GM18520 (cell line): ENCODE measurements around the gene EN2.
"Not testable (repeated sequence)": the region's sequence is repeated elsewhere in the genome, so short reads cannot be mapped to it uniquely, and the experiment has no call there.

Experiments
- ATAC-seq: cut with Tn5 transposase; IDR thresholded peaks from one replicate; pipeline ENCODE4 v1.9.1; 2021; ENCODE audit not compliant: unreplicated experiment

EN2 gene

GRCh38 chr7:155425887-155426286 lies 32.0 kb upstream of the EN2 start:
- no peak for ATAC-seq

DNA sequence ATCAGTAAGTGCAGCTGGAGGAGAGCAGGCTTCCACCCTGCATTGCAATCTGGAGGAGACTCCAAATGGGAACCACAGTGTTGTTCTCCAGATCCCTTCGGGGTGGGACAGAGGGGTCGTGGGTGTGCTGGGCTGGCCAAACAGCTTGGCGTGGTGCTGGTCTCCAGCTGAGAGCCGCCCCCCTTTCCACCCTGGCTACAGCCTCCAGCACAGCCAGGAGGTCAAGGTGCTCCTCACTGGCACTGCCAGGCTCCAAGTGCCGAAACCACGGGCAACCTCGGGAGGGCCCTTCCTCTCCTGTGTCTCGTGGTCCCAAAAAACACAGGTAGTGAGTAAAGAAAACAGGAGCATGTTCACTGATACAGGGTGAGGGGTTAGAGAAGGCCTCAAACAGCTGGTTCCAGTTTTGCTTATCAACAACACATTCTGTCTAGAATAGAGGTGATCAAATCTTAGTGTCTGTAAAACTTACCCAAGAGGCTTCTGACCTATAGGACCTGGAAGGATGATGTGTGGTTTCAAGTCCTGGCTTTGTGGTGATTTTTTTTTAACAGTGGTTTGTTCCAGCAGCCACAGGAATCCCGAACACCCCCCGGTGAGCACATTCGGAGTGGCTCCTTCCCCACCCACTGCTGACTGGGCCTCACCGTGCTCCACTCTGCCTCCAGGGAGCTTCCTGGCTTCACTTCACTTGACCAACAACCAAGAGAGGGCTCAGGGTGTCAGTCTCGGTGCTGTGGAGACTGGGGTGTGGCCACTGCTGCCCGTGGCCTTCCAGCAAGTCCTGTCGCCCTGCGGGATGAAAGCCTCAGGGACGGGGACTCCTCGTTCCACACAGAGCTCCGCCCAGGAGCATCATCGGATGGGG lies 31.2 kb upstream of the EN2 start:
- no peak for ATAC-seq

DNA sequence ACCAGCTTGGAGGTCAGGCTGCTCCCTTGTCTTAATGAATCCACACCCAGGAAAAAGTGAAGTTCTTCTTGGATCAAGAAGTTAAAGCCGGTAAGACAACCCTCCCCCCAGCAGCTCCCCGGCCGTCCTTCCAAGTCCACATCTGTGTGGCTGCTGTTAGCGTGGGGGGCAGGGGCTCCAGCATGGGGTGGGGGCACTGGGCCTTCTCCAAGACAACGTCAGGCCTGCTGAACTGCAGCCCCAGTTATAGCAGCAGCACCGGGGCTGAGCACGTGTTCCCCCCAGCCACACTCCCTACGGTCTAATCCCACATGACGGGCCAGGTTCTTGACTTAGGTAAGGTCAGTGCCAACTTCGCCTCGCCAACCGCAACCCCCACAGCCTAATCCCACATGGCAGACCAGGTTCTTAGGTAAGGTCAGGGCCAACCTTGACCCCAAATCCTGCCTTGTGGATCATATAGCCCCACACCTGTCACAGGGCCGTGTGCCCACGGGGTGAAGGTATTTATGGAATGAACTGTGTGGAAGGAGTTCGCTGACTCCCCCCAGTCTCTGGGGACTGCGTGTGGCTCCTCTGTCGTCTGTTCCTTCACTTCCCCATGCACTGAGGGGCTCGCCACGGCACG lies 30.4 kb upstream of the EN2 start:
- no peak for ATAC-seq

DNA sequence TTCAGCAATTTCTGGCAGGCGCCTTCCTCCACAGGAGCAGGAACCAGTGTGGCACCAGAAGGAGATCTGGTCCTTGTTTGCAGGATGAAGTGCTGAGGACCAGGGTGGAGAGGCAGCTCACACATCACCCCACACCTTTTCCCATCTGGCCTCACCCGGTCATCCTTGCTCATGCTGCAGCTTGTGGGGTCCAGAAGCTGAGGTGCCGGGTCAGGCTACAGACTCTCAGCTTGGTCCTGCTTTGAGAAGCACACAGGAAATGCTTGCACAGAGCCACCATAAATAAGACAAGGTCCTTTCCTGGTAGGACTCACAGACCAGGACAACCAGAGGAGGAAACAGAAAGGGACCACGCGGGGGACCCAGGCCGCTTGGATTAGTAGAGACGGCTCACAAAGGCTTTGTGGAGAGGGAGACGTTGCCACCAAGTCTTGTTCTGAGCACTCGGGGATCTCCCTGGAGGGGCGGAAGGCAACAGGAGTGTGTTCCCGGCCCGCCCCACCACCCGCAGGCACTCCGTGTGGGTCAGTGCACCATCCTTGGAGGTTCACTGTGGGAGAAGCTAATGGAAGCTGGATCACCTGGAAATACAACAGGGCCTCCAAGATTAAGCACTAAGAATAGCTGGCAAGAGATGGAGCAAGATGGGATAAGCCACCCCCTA lies 29.6 kb upstream of the EN2 start:
- no peak for ATAC-seq

- no peak for ATAC-seq
Measured at GRCh38 chr7:155429651-155430050, 28.3 kb upstream of the EN2 start.

- no peak for ATAC-seq
Measured at GRCh38 chr7:155430606-155431005, 27.3 kb upstream of the EN2 start.

DNA sequence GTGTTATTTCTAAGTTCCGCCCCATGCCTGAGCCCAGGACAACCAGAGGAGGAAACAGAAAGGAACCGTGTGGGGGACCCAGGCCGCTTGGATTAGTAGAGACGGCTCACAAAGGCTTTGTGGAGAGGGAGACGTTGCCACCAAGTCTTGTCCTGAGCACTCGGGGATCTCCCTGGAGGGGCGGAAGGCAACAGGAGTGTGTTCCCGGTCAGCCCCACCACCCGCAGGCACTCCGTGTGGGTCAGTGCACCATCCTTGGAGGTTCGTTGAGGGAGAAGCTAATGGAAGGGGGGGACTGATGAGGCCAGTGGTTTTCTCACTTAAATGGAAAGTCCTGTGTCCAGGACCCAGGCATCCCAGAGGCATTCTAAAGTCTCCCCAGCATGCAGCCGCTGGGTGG lies 26.7 kb upstream of the EN2 start:
- no peak for ATAC-seq

DNA sequence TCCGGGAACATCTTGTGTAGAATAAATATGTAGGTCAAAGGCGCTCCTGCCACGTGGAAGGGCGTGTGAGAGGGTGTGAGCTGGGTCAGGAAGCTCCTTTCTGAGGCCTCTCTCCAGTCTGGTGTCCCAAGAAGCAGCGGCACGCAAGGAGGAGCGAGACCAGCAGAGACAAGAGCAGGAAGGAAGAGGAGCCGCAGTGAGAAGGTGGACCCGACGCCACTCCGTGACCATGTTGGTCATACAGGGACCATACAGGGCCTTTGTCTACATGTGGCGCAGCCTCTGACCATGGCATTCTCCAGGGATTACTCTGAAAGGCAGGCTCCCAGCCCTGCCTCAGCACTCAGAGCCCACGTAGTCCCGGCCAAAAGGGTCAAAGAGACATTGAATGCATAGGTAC lies 26.2 kb upstream of the EN2 start:
- ATAC-seq: no peak

GRCh38 chr7:155435110-155435509 lies 22.8 kb upstream of the EN2 start:
- no peak for ATAC-seq

GRCh38 chr7:155437836-155438235 lies 20.1 kb upstream of the EN2 start:
- no peak for ATAC-seq

DNA sequence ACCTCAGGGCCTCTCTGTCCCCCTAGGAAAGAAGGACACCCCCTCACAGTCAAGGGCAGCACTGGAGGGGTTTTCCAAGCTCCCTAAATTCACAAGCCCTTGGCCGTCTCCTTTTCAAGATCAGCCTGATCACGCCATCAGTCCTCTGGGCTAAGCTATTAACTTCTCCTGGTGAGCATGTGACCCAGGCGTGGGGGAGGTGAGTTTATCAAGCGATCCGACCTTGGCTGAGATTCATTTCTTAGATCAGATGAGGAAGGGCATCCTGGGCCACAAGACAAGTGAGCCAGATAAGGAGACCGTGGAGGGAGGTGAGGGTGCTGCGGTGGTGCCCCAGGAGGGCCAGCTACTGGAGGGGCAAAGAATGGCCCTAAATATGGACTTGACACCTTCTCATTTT lies 19.2 kb upstream of the EN2 start:
- ATAC-seq: no peak

DNA sequence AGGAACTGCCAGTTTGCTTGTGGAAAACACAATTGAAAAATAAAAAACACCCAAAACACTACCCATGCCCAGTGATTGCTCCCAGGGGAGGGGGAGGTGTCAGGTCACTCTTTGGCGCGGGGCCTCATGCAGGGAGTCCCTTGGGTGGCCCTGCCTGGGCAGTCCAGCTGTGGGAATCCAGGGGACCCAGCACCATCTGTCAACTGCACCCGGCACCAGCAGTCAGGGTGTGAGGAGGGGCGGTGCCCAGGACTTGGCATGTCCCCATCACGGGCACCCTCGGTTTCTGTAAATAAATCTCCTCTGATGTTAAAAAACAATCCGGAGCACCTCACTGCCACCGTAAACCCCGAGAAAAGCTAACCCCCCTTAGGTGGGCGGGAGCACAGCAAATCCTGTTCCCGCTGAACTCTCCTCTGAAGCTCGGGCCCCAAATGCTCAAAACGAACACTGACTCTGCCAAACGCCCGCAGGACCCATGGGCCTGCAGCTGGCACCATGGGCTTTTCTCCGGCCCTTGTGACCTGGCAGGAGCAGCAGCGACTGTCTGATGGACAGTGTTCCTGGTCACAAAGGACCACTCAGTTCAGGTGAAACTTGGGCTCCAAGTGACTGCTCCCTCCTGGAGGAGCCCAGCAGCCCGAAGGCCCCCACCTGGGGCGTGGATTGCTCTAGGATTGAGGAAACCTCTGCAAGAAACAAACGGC lies 18.5 kb upstream of the EN2 start:
- no peak for ATAC-seq

DNA sequence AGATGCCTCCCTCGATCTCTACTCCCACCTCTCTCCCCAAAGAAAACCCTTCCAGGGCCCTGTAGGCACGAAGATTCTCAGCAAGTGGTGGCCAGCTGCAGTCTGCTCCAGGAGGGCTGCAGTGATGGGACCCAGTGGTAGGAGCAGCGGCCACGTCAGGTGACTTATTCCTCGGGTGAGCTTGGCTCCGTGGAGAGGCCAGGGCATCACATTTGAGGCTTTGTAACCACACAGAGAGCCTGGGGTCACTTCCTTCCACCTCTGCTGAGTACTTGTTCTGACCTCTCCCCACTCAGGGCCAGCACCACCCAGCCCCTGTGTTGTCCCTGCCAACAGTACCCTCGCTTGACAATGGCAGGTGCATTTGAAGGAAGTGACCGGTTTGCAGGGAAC lies 17.9 kb upstream of the EN2 start:
- ATAC-seq: no peak

DNA sequence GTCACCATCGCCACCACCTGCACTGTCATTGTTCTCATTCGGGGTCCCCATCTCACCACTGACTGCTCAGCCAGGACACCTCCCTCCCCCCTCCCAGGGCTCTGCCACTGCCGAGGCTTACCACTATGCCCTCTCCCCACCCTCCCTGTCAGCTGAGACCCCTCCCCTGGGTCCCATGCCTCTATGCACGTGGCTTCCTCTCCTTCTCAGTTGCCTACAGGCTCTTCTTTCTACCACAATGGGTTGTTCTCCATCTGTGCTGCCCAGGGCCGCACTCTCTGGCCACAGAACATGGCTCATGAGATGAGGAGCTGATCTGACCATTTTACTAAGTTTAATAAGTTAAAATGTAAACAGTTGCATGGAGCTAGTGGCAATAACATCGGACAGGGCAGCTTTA lies 16.1 kb upstream of the EN2 start:
- ATAC-seq: no peak

DNA sequence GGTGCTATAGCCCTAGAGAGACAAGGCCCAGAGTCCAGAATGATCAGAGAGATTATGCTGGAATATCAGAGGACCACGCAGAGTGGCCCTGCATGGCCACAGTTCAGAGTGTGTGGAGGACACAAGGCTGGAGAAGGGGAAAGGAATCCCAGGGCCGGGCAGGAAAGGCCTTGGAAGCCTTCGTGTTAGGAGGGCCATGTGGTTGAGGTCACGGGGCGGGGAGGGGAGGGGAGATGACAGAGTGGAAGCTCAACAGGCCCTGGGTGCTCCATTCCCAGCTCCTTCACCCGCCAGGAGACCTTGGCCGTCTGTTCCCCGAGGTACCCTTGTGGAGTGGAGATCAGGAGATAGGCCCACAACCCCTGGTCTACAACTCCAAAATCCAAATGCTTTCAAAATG lies 13.2 kb upstream of the EN2 start:
- no peak for ATAC-seq

DNA sequence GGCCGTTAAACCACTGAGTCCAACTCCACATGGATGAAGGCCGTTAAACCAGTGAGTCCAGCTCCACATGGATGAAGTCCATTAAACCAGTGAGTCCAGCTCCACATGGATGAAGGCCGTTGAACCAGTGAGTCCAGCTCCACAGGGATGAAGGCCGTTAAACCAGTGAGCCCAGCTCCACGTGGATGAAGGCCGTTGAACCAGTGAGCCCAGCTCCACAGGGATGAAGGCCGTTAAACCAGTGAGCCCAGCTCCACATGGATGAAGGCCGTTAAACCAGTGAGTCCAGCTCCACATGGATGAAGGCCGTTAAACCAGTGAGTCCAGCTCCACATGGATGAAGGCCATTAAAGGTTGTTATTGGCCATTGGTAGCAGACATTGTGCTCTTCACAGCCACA lies 12.3 kb upstream of the EN2 start:
- ATAC-seq: not testable (repeated sequence)

GRCh38 chr7:155447603-155448002 lies 10.3 kb upstream of the EN2 start:
- ATAC-seq: no peak

- ATAC-seq: no peak
Measured at GRCh38 chr7:155448632-155449007, 9.3 kb upstream of the EN2 start.

GRCh38 chr7:155449008-155449868 lies 8.7 kb upstream of the EN2 start:
- ATAC-seq: no peak

DNA sequence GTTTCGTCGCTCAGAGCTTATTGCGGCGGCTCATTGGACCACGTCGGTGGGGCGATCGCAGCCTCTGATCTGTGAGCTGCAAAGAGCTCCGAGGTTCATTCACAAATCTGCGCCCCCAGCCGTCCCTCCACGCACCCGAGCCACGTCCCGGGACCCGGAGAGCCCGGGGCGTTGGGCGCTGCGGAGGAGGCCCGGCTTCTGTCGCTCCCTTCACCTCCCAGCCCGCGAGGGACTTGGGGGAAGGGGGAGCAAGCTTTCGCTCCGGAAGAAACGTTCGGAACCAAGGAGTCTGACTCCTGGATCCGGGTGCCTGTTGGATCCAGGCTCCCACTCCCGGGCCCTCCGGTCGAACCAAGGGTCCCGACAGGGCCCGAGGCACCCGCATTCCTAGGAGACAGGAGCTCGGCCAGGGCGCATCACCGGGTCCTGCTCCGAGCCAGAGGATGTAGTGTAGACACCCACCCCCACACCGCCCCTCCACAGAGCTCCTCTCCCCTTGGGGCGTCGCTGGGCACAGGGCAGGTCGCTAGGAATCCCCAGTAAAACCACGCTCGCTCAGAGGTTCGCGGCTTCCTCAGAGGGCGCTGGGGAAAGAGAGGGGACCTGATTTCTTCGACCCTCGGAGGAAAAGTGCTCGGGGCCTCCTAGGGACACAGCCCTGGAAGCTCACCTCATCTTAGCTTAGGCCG lies 7.9 kb upstream of the EN2 start:
- ATAC-seq: no peak
